GM18499 (cell line): ENCODE measurements around the gene SWI5.
"Not testable (repeated sequence)": the region's sequence is repeated elsewhere in the genome, so short reads cannot be mapped to it uniquely, and the experiment has no call there.

Source experiments
- ATAC-seq: cut with Tn5 transposase; IDR thresholded peaks from one replicate; pipeline ENCODE4 v1.9.1; 2021; ENCODE audit warnings: moderate number of reproducible peaks; ENCODE audit not compliant: insufficient read depth, unreplicated experiment

SWI5 gene

GRCh38 chr9:128275198-128276007, 673 bp upstream of the SWI5 start, which contains the start of gene GOLGA2:
Gene GOLGA2 (minus strand): TSS chr9:128276007. CDS start chr9:128275976, 31 bp downstream.
- ATAC-seq, result peak; percentile 25

DNA sequence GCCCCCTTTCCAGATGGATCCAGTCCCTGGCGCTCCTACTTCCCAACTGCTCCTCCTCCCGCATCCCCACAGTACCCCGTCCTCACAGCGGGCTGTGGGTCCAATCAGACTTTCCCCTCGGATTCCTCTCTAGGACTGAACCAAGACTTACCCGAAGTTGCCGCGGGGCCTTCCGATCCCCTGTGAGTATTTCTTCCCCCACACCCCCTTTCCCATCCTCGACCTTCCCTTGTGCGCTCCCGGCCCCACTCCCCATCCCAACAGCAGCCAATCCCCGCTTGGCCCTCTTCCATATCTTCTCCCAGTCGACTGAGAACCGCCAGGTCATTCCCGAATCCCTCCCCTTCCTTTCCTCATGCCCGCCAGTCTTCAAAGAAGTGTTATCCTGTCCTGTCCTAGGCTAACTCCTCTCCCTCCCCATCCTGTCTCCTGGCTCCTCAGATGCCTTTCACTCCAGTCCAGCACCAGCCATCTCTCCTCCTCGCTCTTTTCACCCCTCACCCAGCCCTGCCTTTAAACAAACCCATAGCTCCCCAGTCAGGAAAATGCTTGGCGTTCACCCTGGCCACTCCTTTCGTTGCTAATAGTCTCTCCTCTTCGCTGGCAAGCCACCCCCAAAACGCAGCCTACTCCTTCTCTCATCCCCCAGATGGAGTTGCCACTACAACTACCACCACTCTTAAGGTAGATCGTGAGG, 646 bp downstream of the SWI5 start:
- ATAC-seq, result no peak

GRCh38 chr9:128279088-128280073, 3.3 kb downstream of the SWI5 start:
- ATAC-seq, result not testable (repeated sequence)

- no peak for ATAC-seq
These were observed 4.1 kb downstream of the SWI5 start for GRCh38 chr9:128280084-128280622.

DNA sequence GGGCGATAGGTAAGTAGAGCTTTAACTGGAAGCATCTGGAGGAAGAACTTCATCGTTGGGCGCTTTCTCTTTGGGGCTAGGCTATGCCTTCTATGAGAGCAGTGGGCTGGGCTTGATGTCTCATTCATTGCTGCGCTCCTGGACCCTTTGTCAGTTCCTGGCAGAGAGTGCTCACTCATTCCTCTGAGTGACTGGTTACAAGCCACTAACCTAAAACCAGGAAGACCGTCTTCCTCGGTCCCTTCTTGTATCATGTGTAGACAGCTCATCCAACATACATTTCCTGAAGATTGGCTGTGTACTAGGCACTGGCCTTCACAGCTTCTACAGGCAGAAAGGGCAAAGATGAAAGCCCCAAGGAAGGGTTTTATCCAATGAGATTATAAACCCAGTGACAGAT, 6.4 kb downstream of the SWI5 start:
- ATAC-seq, result no peak

GRCh38 chr9:128285033-128285784, 9.1 kb downstream of the SWI5 start:
- no peak for ATAC-seq

GRCh38 chr9:128286440-128286839, 10.4 kb downstream of the SWI5 start:
- no peak for ATAC-seq

DNA sequence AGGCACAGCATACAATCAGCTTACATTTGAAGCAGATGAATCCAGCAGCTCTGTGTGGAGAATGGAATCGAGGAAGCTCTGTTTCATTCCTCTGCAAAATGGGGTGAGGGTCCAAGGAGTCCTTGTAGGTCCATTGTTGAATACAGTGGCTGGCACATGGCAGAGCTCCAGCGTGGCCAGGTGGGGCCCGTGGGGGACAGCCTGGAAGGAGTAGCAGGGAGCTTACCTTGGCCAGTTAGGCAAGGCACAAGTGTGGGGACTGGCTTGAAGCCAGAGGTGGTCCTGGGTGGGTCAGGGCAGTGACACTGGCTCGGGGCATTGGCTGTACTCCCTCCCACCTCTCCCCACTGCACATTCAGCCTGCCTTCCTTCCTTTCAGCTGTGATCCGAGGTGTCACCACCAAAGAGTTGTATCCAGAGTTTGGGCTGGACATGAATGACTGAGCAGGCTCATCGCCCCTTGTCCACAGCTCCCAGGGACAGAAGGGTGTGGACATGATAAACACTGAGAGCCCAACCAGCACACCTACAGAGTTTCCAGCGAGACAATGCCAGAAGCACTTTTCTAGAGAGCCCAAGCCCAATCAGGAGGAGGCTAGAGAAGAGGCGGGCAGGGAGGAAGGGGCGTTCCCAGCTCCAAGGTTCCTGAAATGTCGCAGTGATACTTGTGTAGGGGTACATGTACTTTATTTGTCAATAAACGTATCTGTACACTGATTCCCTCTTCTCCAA, 12.4 kb downstream of the SWI5 start:
- ATAC-seq, result no peak

DNA sequence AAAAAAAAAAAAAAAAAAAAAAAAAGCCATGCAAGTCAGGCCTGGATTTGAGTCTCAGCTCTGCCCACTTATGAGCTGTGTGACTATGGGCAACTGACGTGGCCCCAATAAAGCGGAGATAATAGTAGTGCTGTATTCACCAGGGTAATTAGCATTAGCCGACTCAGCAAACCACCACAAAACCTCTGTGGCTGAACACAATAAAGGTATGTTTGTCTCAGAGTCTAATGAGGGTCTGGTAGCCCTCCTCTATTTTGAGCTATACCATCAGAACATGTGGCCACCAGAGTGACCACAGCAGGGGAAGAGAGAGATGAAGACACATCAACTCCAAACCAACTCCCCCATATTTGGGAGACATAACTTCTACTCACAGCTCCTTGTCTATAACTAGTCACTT, 15.9 kb downstream of the SWI5 start:
- no peak for ATAC-seq

- ATAC-seq, result no peak
These were observed 17.0 kb downstream of the SWI5 start for GRCh38 chr9:128293091-128293490.

DNA sequence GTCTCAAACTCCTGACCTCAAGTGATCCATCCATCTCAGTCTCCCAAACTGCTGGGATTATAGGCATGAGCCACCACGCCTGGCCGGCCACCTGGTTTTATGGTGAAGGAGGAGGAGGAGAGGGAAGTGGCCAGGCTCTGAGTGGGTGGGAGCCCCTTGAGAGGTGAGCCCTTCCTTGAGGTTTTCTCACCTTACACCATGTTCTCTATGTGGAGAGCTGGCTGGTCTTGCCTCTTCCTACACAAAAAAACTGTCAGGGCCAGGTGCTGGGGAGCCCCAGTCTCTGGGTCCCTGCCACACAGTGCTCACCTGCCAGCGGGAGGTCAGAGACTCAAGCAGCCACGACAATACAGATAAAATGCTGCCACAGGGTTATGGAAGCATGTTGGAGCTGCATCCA, 18.1 kb downstream of the SWI5 start:
- ATAC-seq, result no peak

DNA sequence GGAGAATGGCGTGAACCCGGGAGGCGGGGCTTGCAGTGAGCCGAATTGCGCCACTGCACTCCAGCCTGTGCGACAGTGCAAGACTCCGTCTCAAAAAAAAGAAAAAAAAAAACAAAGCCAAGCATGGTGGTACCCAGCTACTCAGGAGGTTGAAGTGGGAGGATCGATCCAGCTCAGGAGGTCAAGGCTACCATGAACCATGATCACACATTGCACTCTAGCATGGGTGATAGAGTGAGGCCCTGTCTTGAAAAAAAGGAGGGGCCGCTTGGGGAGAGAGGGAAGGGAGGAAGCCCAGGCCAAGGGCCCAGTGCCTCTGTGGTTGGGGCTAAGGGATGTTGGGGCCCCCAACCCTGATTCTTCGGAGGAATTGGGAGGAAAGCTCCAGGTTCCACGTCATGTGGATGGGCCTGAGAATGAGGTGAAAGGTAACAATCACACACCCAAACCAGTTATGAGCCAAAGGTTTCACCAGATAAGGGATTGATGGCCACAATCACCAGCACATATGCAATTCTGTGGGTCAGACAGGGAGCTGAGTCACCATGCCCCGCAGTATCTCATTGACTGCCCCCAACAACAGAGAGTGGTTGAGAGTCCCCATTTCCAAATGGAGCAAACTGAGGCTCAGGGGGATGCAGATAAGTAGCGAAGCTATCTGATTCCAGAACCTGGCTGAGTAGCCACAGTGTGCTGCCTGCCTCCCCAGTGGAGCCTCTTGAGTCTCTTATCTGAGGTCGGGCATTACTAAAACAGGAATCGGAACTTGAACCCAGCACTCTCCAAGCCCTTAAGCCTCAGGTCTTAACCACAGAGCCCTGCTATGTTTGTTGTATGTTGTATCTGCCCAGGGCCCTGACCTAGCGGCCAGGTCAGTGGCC, 20.5 kb downstream of the SWI5 start:
- no peak for ATAC-seq

- no peak for ATAC-seq
These were observed 21.2 kb downstream of the SWI5 start for GRCh38 chr9:128297221-128297773.

- no peak for ATAC-seq
These were observed 22.7 kb downstream of the SWI5 start for GRCh38 chr9:128298535-128299482.

DNA sequence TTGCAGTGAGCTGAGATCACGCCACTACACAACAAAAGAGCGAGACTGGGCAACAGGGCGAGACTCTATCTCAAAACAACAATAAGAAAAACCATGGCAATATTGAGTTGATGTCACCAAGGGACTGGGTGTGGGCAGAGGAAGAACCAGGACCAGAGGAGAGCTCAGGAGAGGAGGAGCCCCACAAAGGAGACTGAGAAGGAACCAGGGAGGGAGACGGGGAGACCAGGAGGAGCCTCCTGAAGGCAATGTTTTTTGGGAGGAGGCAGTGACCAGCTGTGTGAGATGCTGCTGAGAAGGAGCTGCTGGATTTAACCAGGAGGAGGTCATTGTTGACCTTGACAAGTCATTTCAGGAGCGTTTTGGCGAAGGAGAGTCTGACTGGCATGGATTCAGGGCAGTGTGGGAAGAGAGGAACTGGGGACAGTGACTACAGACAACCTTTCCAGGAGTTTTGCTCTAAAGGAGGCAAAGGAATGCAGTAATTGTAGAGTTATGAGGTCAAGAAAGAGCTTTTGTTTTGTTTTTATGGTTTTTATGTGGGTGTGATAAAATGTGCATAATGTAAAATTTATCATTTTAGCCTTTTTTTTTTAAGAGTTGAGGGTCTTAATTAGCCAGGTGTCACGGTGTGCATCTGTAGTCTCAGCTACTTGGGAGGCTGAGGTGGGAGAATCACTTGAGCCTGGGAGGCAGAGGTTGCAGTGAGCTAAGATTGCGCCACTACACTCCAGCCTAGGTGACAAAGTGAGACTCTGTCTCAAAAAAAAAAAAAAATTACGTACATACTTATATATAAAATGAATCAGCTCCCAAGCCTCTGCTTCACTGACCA, 28.3 kb downstream of the SWI5 start:
- ATAC-seq, result no peak

DNA sequence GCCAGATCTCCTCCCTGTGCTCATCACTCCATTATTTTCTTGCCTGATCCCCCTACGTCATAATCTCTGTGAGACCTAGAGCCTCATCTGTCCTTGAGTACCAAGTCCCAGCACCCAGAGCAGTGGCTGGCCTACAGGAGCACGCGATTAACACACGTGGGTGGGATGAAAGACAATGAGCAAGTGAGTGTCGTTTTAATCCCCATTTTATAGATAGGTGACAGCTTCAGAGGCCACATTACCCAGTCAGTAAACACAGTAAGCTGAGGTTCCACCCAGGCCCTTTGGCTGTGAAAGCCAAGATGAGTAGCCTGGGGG, 28.9 kb downstream of the SWI5 start:
- ATAC-seq, result no peak
